SK-N-SH treated with all-trans-retinoic acid at 6 μM for 48 hours (cell line): ENCODE results near the gene ATP2C1.

ENCODE experiments used
- ATAC-seq: fragments of 200-7000 bp; cut with Tn5 transposase; 3 replicates; pipeline ENCODE4 v1.9.1; 2020; ENCODE audit warnings: mild to moderate bottlenecking, moderate library complexity
- ARNTL ChIP-seq: fragments of 450-650 bp; formaldehyde crosslinking; IDR thresholded peaks from 2 replicates; pipeline ENCODE4 v1.5.0; 2020; ENCODE audit warnings: low read depth, mild to moderate bottlenecking, moderate library complexity, borderline replicate concordance
- BACH2 ChIP-seq: fragments of 250-450 bp; sonication (Bioruptor Pico); IDR thresholded peaks from 2 replicates; pipeline ENCODE4 v1.9.0; 2021; ENCODE audit warnings: mild to moderate bottlenecking, borderline replicate concordance
- CREB5 ChIP-seq: fragments of 250-450 bp; sonication (Bioruptor Pico); IDR thresholded peaks from 2 replicates; pipeline ENCODE4 v1.5.1; 2020; ENCODE audit warnings: low read depth, mild to moderate bottlenecking, moderate library complexity
- CSDC2 ChIP-seq: fragments of 250-450 bp; sonication (Bioruptor Pico); IDR thresholded peaks from 2 replicates; pipeline ENCODE4 v1.5.0; 2020; ENCODE audit warnings: mild to moderate bottlenecking, moderate library complexity
- CSRNP3 ChIP-seq: fragments of 250-450 bp; sonication (Bioruptor Pico); IDR thresholded peaks from 2 replicates; pipeline ENCODE4 v1.5.1; 2021; ENCODE audit warnings: mild to moderate bottlenecking, moderate library complexity
- ESRRG ChIP-seq: fragments of 250-450 bp; sonication (Bioruptor Pico); IDR thresholded peaks from 2 replicates; pipeline ENCODE4 v1.6.1; 2021; ENCODE audit warnings: mild to moderate bottlenecking
- GLIS3 ChIP-seq: fragments of 250-450 bp; sonication (Bioruptor Pico); IDR thresholded peaks from 2 replicates; pipeline ENCODE4 v1.5.0; 2020; ENCODE audit warnings: mild to moderate bottlenecking, moderate library complexity
- OSR1 ChIP-seq: fragments of 250-450 bp; sonication (Bioruptor Pico); IDR thresholded peaks from 2 replicates; pipeline ENCODE4 v1.8.0; 2022; ENCODE audit warnings: moderate library complexity, mild to moderate bottlenecking, inconsistent platforms
- PATZ1 ChIP-seq: fragments of 250-450 bp; sonication (Bioruptor Pico); IDR thresholded peaks from 2 replicates; pipeline ENCODE4 v1.8.0; 2020; ENCODE audit warnings: mild to moderate bottlenecking, moderate library complexity, borderline replicate concordance
- POU6F1 ChIP-seq: fragments of 250-450 bp; sonication (Bioruptor Pico); IDR thresholded peaks from 2 replicates; pipeline ENCODE4 v1.8.0; 2021; ENCODE audit warnings: low read depth, mild to moderate bottlenecking, moderate library complexity, borderline replicate concordance
- PPARA ChIP-seq: fragments of 250-450 bp; sonication (Bioruptor Pico); IDR thresholded peaks from 2 replicates; pipeline ENCODE4 v1.5.0; 2020; ENCODE audit warnings: mild to moderate bottlenecking, borderline replicate concordance
- RARB ChIP-seq: fragments of 250-450 bp; sonication (Bioruptor Pico); IDR thresholded peaks from 2 replicates; pipeline ENCODE4 v1.8.0; 2021; ENCODE audit warnings: mild to moderate bottlenecking, moderate library complexity
- SNAI2 ChIP-seq: fragments of 250-450 bp; sonication (Bioruptor Pico); IDR thresholded peaks from 2 replicates; pipeline ENCODE4 v1.5.0; 2020; ENCODE audit warnings: mild to moderate bottlenecking, moderate library complexity
- TCF4 ChIP-seq: fragments of 250-450 bp; sonication (Bioruptor Pico); IDR thresholded peaks from 2 replicates; pipeline ENCODE4 v1.8.0; 2021; ENCODE audit warnings: mild to moderate bottlenecking, moderate library complexity, borderline replicate concordance
- TOX ChIP-seq: fragments of 250-450 bp; sonication (Bioruptor Pico); IDR thresholded peaks from 2 replicates; pipeline ENCODE4 v1.8.0; 2021; ENCODE audit warnings: mild to moderate bottlenecking, moderate library complexity, borderline replicate concordance
- ZFP3 ChIP-seq: fragments of 250-450 bp; sonication (Bioruptor Pico); IDR thresholded peaks from 2 replicates; pipeline ENCODE4 v1.5.0; 2020; ENCODE audit warnings: mild to moderate bottlenecking, moderate library complexity
- ZNF70 ChIP-seq: fragments of 450-650 bp; formaldehyde crosslinking; IDR thresholded peaks from 2 replicates; pipeline ENCODE4 v1.5.0; 2020; ENCODE audit warnings: mild to moderate bottlenecking, moderate library complexity
- ZNF8 ChIP-seq: fragments of 450-650 bp; formaldehyde crosslinking; IDR thresholded peaks from 2 replicates; pipeline ENCODE4 v1.5.0; 2020; ENCODE audit warnings: mild to moderate bottlenecking, moderate library complexity
- TF ChIP-seq, protein P1 (sequence below): fragments of 250-450 bp; sonication (Bioruptor Pico); IDR thresholded peaks from 2 replicates; pipeline ENCODE4 v1.5.0; 2020; ENCODE audit warnings: mild to moderate bottlenecking, moderate library complexity

ATP2C1 gene

GRCh38 chr3:130894986-130895280 lies 1.0 kb downstream of the ATP2C1 start:
- ATAC-seq, result peak; percentile 1; the same call in 2 of the 3 replicates
- TF ChIP-seq PATZ1, result no peak
- TF ChIP-seq ZNF8 (CRISPR knock-in tag), result no peak
- TF ChIP-seq BACH2, result no peak
- TF ChIP-seq OSR1, result no peak
- no peak for TF ChIP-seq RARB
- no peak for TF ChIP-seq ZFP3 (CRISPR knock-in tag)
- no peak for TF ChIP-seq ESRRG (CRISPR knock-in tag)

DNA sequence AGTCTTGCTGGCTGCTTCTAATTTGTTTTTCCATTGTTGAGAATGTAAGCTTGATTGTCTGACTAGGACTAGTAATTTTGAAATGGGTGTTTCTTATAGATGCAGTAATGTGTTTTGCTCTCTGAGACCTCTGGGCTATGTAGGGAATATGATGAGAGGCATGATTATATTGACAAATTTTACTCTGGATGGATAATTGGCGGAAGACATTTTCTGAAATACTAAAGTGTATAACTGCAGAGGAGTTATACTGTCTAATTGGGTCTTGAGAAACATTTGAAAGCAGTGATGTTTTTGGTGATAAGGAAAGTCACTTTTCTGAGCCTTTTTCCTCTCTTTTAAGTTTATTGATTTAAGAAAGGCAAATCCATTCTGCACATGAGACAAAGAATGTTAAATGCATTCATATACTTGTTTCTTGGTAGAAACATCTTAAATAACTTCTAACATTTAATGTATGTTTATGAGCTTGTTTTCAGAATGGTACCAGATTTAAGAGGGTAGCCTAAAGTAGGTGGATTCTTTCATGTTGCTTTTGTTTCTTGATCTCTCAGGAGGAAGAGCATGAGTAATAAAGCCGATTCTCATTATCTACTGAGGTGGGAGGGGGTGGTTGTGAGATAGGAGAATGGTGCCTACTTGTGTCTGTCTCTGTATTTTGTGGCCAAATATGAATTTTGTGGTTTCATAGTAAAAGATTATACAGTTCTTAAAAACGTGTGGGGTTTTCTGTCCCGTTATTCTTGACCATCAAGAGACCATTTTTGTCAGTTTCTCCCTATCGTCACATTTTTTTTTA lies 2.0 kb downstream of the ATP2C1 start:
- TF ChIP-seq SNAI2 (no peak), PPARA (CRISPR knock-in tag) (no peak), OSR1 (no peak), TCF4 (CRISPR knock-in tag) (no peak), CREB5 (no peak), ZNF70 (CRISPR knock-in tag) (no peak)
- no peak for ATAC-seq

DNA sequence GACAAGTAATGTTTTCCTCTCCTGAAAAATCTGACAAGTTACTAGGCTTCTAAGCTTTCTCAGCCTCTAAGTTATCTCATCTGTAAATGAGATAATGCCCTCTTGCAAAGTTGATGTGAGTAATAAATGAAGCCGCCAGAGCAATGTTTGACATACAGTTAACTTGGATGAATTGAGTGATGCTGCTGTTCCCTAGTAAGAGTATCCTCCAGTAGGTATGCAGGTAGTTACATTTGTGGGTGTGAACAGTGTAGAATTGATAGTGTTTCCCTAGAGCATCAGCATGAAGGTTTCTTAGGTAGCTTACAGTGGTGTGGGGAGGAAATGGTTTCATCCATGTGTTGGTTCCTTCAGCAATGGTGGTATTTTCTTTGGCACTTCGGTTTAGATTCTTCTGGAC lies 3.4 kb downstream of the ATP2C1 start:
- TF ChIP-seq TOX (CRISPR knock-in tag) (no peak), POU6F1 (CRISPR knock-in tag) (no peak), PATZ1 (no peak), ARNTL (CRISPR knock-in tag) (no peak), CSDC2 (CRISPR knock-in tag) (no peak)
- no peak for ATAC-seq

DNA sequence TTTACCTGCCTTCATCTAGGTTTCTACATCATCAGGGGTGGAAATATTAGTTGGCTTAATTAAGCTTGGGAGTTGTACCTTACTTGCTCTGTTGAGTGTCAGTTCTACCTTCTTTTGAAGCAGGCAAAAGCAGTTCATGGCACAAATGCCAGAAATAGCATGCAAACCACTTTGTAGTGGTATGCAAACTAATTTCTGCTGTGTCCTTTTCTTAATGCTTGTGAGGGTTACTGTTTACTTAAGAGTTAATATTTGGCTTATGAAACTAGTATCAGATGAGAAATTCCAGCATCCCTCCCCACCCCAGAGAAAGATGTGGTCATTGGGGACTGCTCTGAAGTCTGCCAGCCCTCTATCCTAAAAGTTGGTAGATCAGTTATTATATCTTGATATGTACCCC lies 7.1 kb downstream of the ATP2C1 start:
- TF ChIP-seq RARB, result no peak
- no peak for TF ChIP-seq GLIS3
- no peak for TF ChIP-seq TCF4 (CRISPR knock-in tag)
- TF ChIP-seq, protein P1, sequence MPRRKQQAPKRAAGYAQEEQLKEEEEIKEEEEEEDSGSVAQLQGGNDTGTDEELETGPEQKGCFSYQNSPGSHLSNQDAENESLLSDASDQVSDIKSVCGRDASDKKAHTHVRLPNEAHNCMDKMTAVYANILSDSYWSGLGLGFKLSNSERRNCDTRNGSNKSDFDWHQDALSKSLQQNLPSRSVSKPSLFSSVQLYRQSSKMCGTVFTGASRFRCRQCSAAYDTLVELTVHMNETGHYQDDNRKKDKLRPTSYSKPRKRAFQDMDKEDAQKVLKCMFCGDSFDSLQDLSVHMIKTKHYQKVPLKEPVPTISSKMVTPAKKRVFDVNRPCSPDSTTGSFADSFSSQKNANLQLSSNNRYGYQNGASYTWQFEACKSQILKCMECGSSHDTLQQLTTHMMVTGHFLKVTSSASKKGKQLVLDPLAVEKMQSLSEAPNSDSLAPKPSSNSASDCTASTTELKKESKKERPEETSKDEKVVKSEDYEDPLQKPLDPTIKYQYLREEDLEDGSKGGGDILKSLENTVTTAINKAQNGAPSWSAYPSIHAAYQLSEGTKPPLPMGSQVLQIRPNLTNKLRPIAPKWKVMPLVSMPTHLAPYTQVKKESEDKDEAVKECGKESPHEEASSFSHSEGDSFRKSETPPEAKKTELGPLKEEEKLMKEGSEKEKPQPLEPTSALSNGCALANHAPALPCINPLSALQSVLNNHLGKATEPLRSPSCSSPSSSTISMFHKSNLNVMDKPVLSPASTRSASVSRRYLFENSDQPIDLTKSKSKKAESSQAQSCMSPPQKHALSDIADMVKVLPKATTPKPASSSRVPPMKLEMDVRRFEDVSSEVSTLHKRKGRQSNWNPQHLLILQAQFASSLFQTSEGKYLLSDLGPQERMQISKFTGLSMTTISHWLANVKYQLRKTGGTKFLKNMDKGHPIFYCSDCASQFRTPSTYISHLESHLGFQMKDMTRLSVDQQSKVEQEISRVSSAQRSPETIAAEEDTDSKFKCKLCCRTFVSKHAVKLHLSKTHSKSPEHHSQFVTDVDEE, result no peak
- TF ChIP-seq ZNF8 (CRISPR knock-in tag), result no peak
- no peak for TF ChIP-seq SNAI2
- TF ChIP-seq ESRRG (CRISPR knock-in tag), result no peak
- TF ChIP-seq CSRNP3, result no peak
- no peak for TF ChIP-seq CREB5
- no peak for TF ChIP-seq BACH2
- TF ChIP-seq TOX (CRISPR knock-in tag), result no peak
- TF ChIP-seq CSDC2 (CRISPR knock-in tag), result no peak
- TF ChIP-seq, all 23 proteins: peak for 0
- ATAC-seq, result no peak; the same call in 2 of the 3 replicates
